OCI-LY3 (cell line): Measurements from ENCODE around the gene MAML2.

ENCODE experiments used
- H2AFZ ChIP-seq: fragments of 200-600, 300-600 bp; shearing (Covaris generic); 2 replicates; pipeline ENCODE4 v1.6.0; 2014; ENCODE audit warnings: antibody characterized with exemption, low read depth, low read length
- H3K27ac ChIP-seq: fragments of 200-600, 300-600 bp; sonication (generic); 2 replicates; pipeline ENCODE4 v1.5.1; 2014; ENCODE audit warnings: mild to moderate bottlenecking, low read length, moderate library complexity, mixed read lengths
- H3K27me3 ChIP-seq: fragments of 200-600, 300-600 bp; sonication (generic); 2 replicates; pipeline ENCODE4 v1.6.1; 2014; ENCODE audit warnings: low read depth, low read length, mixed read lengths
- H3K36me3 ChIP-seq: fragments of 200-600, 300-600 bp; sonication (generic); replicated peaks from 2 replicates; pipeline ENCODE3; 2014; ENCODE audit warnings: low read depth, low read length, mixed read lengths
- H3K4me1 ChIP-seq: fragments of 300-600, 200-600 bp; sonication (generic); 2 replicates; pipeline ENCODE4 v1.6.1; 2014; ENCODE audit warnings: low read length, mixed read lengths
- H3K4me2 ChIP-seq: fragments of 200-600, 300-600 bp; sonication (generic); 2 replicates; pipeline ENCODE4 v1.6.1; 2014; ENCODE audit warnings: low read length, mixed read lengths
- H3K4me3 ChIP-seq: fragments of 300-600, 200-600 bp; sonication (generic); 2 replicates; pipeline ENCODE4 v1.5.1; 2014; ENCODE audit warnings: antibody characterized with exemption, mild to moderate bottlenecking, low read length, moderate library complexity
- H3K79me2 ChIP-seq: fragments of 300-600, 200-600 bp; shearing (Covaris generic); 2 replicates; pipeline ENCODE4 v1.6.1; 2014; ENCODE audit warnings: mild to moderate bottlenecking, low read length, mixed read lengths
- H3K9ac ChIP-seq: fragments of 300-600, 200-600 bp; shearing (Covaris generic); 2 replicates; pipeline ENCODE4 v1.6.0; 2014; ENCODE audit warnings: mild to moderate bottlenecking, low read length, moderate library complexity
- H3K9me3 ChIP-seq: fragments of 200-600, 300-600 bp; shearing (Covaris generic); 2 replicates; pipeline ENCODE4 v1.6.1; 2014; ENCODE audit warnings: low read length, mixed read lengths; ENCODE audit not compliant: insufficient read depth
- H4K20me1 ChIP-seq: fragments of 200-600, 300-600 bp; sonication (generic); 2 replicates; pipeline ENCODE4 v1.6.1; 2016; ENCODE audit warnings: low read length, mixed read lengths; ENCODE audit not compliant: insufficient read depth
- EZH2phosphoT487 ChIP-seq: fragments of 200-600 bp; shearing (Covaris generic); IDR thresholded peaks from 2 replicates; pipeline ENCODE4 v1.6.1; 2018; ENCODE audit warnings: antibody characterized with exemption, mixed run types, low read depth
- TF ChIP-seq, protein P1 (sequence below): fragments of 200-600, 300-600 bp; sonication (generic); IDR thresholded peaks from 2 replicates; pipeline ENCODE4 v1.5.1; 2014; ENCODE audit warnings: antibody characterized with exemption, low read length, low read depth

The MAML2 gene

DNA sequence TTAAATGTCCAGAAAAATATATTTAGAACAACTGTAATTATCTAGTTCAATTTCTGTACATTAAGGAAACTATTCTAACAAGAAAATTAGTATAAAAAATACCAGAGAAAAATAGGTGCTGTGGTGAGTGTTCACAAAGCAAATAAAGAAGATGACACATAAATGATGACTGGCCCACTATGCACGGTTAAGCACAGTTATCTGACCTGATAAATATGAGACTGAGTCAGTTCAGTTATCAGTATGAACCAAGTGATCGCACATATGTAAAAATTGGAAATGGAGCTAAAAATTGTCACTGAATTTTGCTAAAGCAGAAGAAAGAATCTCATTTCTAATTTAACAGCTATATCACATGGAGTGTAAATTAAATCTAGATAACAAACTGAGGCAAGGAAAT, 18.8 kb upstream of the MAML2 start:
- Histone ChIP-seq H3K4me3 (no peak overlapping the region), H3K79me2 (no peaks in the 10 kb centered on the region), H2AFZ (no peak overlapping the region), H3K27me3 (no peaks in the 10 kb centered on the region), H3K4me2 (no peak overlapping the region), H3K9ac (no peak overlapping the region), H3K36me3 (no peaks in the 10 kb centered on the region), H3K9me3 (no peaks in the 10 kb centered on the region), H3K4me1 (peaks cover 10% of the 10 kb centered on the region), H4K20me1 (no peaks in the 10 kb centered on the region), H3K27ac (no peak overlapping the region)
- no peak for TF ChIP-seq EZH2phosphoT487
- TF ChIP-seq, protein P1, sequence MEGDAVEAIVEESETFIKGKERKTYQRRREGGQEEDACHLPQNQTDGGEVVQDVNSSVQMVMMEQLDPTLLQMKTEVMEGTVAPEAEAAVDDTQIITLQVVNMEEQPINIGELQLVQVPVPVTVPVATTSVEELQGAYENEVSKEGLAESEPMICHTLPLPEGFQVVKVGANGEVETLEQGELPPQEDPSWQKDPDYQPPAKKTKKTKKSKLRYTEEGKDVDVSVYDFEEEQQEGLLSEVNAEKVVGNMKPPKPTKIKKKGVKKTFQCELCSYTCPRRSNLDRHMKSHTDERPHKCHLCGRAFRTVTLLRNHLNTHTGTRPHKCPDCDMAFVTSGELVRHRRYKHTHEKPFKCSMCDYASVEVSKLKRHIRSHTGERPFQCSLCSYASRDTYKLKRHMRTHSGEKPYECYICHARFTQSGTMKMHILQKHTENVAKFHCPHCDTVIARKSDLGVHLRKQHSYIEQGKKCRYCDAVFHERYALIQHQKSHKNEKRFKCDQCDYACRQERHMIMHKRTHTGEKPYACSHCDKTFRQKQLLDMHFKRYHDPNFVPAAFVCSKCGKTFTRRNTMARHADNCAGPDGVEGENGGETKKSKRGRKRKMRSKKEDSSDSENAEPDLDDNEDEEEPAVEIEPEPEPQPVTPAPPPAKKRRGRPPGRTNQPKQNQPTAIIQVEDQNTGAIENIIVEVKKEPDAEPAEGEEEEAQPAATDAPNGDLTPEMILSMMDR = no peak

DNA sequence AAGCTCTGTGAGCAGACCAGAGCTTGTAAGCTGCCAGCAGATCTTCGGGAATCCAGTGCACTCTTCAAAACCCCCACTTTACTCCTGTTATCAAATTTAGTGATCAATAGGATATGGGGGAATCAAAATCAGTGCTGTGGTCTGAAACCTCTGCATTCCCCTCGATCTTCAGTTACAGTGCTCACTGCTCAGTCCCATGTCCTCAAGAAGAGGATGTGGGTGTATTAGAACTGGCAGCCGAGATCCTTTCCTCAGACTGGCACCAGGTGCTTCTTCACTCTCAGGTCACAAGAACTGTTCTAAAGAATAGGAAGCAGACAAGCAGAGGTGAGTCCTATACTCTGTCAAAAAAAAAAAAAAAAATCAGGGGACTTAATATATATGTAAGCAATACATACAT, 15.3 kb upstream of the MAML2 start:
- H3K4me3 ChIP-seq = no peak overlapping the region
- no peak for TF ChIP-seq EZH2phosphoT487
- TF ChIP-seq, protein P1 = no peak
- no peaks in the 10 kb centered on the region for H4K20me1 ChIP-seq
- H3K79me2 ChIP-seq = no peaks in the 10 kb centered on the region
- no peak overlapping the region for H2AFZ ChIP-seq
- no peak overlapping the region for H3K9ac ChIP-seq
- H3K27ac ChIP-seq = no peak overlapping the region
- peaks cover 10% of the 10 kb centered on the region for H3K4me1 ChIP-seq
- H3K27me3 ChIP-seq = no peaks in the 10 kb centered on the region
- H3K36me3 ChIP-seq = no peaks in the 10 kb centered on the region
- no peak overlapping the region for H3K4me2 ChIP-seq
- H3K9me3 ChIP-seq = no peaks in the 10 kb centered on the region

DNA sequence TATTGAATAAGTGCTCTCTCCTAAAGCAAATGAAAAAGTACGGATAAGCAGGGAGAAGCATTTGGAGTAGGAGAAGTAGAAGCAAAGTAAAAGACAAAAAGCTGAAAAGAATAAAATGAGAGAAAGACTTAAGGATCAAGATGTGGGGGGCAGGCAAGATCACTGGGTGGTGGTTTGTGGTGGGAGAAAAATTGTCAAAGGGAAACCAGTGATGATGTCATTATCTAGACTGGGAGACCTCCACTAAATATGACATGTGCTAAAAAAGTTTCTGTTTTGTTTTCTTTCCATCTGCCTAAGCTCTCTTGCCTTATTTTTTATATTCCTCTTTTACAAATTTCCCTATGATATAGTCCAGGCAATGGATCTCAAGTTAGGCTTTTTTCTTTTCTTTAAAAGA, 14.8 kb upstream of the MAML2 start:
- Histone ChIP-seq H3K4me1 (peaks cover 10% of the 10 kb centered on the region), H4K20me1 (no peaks in the 10 kb centered on the region), H3K27me3 (no peaks in the 10 kb centered on the region), H2AFZ (no peak overlapping the region), H3K9ac (no peak overlapping the region), H3K9me3 (no peaks in the 10 kb centered on the region), H3K27ac (no peak overlapping the region), H3K36me3 (no peaks in the 10 kb centered on the region), H3K4me2 (no peak overlapping the region), H3K79me2 (no peaks in the 10 kb centered on the region), H3K4me3 (no peak overlapping the region)
- TF ChIP-seq, protein P1 = no peak
- TF ChIP-seq EZH2phosphoT487 = no peak

DNA sequence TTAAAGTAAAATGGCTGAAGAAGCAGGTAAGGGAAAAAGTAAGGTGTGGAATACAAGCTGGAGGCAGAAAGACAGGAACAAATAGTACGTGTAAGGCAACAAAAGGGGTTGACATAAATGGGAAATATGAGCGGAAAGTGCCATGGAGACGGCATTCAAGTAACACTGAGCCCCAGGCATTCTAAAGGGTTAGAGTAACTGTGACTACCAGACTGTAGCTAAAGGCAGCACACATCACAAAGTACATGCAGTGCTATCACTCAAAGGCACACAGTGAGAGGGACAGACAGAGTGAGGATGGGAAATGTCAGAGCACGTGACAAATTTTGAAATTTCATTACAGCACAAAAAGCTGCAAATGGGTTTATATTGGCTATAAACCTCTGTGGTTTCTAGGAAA, 13.9 kb upstream of the MAML2 start:
- peaks cover 10% of the 10 kb centered on the region for H3K4me1 ChIP-seq
- no peak overlapping the region for H3K27ac ChIP-seq
- no peaks in the 10 kb centered on the region for H3K9me3 ChIP-seq
- H4K20me1 ChIP-seq = no peaks in the 10 kb centered on the region
- no peak for TF ChIP-seq EZH2phosphoT487
- TF ChIP-seq, protein P1 = no peak
- H2AFZ ChIP-seq = no peak overlapping the region
- H3K4me3 ChIP-seq = no peak overlapping the region
- no peak overlapping the region for H3K9ac ChIP-seq
- no peak overlapping the region for H3K4me2 ChIP-seq
- H3K36me3 ChIP-seq = no peaks in the 10 kb centered on the region
- no peaks in the 10 kb centered on the region for H3K79me2 ChIP-seq
- H3K27me3 ChIP-seq = no peaks in the 10 kb centered on the region
